ENCODE results near the gene KRTAP5-8.

Gene KRTAP5-8

DNA sequence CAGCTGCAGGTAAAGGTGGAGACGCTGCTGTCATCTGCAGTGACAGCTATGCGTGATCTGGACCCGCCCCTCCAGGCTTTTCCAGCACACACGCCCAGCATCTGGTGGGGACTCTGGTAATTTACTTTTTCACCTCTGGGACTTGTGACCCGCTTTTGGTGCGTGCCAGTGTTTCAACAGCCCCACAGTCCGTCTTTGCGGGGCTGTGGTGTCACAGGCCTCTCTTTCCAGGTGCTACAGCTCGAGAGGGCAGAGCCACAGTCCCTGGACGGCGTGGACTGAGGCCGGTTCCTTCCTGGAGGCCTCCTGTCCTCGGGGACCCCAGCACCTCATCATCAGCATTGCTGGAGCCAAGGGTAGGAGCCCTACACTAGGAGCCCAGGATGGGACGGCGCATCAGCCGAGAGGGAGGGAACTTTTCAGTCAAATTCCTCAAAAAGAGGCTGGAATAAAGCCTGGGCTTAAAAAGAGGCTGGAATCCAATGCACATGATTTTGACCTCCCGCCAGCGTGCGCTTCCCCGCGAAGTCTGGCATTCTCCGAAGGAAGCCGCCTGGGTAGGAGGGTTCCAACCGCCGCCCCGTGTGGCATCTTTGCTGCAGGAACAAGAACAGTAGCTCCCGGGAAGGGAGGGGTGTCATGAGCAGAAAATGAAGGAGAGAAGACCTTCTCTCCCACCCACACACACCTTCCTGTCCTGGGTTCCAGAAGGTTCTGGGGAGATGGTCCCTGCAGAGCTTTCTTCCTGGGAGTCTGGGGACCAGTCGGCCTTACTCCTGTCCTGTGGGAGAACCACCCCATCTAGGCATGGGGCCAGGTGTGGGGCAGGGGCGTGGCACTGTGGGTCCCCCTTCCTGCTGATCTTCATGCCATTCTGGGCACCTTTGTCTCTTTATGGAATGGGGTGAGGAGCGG, 36.5 kb upstream of the KRTAP5-8 start:
- DNase-seq (ENCODE audit: low spot score): no peak
- TF ChIP-seq, protein P1, sequence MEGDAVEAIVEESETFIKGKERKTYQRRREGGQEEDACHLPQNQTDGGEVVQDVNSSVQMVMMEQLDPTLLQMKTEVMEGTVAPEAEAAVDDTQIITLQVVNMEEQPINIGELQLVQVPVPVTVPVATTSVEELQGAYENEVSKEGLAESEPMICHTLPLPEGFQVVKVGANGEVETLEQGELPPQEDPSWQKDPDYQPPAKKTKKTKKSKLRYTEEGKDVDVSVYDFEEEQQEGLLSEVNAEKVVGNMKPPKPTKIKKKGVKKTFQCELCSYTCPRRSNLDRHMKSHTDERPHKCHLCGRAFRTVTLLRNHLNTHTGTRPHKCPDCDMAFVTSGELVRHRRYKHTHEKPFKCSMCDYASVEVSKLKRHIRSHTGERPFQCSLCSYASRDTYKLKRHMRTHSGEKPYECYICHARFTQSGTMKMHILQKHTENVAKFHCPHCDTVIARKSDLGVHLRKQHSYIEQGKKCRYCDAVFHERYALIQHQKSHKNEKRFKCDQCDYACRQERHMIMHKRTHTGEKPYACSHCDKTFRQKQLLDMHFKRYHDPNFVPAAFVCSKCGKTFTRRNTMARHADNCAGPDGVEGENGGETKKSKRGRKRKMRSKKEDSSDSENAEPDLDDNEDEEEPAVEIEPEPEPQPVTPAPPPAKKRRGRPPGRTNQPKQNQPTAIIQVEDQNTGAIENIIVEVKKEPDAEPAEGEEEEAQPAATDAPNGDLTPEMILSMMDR (IDR thresholded peaks at IDR 0.05; ENCODE audit: extremely low read depth, missing control alignments): no peak

DNA sequence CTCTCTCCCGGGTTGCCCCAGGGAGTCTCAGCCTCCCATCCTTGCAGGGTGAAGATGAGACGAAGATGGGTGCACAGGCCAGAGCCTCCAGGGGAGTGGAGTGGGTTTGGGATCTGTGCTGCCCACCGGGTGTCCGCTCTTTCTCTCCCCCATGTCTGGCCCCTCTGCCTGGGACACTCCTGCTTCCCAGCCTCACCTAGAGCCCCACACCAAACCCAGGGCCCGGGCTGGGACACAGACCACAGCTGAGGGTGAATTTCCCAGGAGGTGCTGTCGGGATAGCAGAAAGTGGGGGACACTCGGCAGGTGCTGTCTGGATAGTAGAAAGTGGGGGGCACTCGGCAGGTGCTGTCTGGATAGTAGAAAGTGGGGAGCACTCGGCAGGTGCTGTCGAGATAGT, 35.8 kb upstream of the KRTAP5-8 start:
- DNase-seq (ENCODE audit: low spot score): no peak
- TF ChIP-seq, protein P1 (IDR thresholded peaks at IDR 0.05; ENCODE audit: extremely low read depth, missing control alignments): no peak

DNA sequence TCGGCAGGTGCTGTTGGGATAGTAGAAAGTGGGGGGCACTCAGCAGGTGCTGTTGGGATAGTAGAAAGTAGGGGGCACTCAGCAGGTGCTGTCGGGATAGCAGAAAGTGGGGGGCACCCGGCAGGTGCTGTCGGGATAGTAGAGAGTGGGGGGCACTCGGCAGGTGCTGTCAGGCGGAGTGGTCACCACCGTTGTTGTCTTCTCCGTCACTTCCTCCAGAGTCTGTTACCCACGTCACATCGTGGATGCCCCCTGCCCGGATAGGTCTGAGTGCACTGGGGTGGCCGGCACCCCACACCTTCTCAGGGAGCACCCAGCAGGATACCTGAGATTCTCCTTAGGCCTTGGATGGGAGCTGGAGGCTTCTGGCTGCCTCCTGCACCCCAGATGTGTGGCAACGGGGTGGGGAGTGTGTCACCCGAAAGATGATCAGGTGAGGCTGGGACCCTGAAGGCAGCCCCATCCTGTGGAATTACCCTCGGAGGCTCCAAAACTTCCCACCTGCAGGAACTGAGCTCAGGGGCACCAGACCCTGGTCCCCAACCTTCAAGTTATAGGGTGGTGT, 34.9 kb upstream of the KRTAP5-8 start:
- TF ChIP-seq, protein P1 (IDR thresholded peaks at IDR 0.05; ENCODE audit: extremely low read depth, missing control alignments): no peak
- DNase-seq (ENCODE audit: low spot score): no peak

DNA sequence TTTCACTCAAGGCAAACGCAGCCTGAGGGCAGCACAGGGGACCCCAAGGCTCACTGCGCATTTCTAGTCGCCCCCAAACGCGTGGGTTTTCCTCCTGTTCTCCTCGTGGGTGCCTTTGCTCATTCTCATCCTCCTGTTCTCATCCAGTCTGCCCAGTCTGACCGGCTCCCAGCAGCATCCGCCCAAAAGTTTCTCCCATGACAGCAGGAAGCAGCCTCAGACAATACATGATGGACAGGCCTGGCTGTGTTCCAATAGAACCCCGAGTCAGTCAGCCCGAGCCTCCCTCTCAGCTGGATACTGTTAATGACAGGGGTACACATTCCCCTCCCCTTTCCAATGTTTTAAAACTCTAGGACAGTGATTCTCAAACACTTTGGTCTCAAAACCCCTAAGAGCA, 33.3 kb upstream of the KRTAP5-8 start:
- no peak for DNase-seq (ENCODE audit: low spot score)
- TF ChIP-seq, protein P1 (IDR thresholded peaks at IDR 0.05; ENCODE audit: extremely low read depth, missing control alignments): no peak

DNA sequence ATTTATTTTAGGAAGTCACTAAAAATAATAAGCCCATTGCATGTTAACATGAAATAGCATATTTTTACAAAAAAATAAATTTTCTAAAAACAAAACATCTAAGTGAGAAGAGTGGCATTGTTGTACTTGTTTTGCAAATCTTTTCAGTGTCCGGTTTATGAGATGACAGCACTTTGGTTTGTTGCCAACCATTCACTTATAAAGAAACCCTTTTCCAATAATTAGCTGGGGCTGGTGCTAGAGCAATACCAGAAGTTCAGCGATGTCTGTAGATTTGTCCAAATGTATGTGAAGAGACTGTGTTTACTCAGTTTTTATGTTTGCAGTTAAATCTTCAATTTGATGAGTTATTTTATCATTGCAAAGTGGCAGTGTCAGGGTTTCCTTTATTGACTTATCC, 32.8 kb upstream of the KRTAP5-8 start:
- TF ChIP-seq, protein P1 (IDR thresholded peaks at IDR 0.05; ENCODE audit: extremely low read depth, missing control alignments): no peak
- no peak for DNase-seq (ENCODE audit: low spot score)

DNA sequence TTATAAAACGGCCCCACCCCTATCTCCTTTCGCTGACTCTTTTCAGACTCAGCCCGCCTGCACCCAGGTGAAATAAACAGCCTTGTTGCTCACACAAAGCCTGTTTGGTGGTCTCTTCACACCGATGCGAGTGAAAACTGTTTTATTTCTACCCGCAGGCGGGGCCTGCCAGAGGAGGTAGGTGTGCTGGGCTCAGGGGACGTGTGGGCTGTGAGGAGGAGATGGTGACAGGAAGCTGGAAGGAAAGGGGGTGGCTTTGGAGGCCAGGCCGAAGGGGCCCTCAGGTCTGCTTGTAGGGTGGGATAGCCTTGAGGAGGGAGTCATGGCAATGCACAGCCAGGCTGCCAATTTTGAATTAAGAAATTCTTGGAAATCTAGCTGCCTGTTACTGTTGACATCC, 32.0 kb upstream of the KRTAP5-8 start:
- DNase-seq (ENCODE audit: low spot score): no peak
- TF ChIP-seq, protein P1 (IDR thresholded peaks at IDR 0.05; ENCODE audit: extremely low read depth, missing control alignments): no peak

DNA sequence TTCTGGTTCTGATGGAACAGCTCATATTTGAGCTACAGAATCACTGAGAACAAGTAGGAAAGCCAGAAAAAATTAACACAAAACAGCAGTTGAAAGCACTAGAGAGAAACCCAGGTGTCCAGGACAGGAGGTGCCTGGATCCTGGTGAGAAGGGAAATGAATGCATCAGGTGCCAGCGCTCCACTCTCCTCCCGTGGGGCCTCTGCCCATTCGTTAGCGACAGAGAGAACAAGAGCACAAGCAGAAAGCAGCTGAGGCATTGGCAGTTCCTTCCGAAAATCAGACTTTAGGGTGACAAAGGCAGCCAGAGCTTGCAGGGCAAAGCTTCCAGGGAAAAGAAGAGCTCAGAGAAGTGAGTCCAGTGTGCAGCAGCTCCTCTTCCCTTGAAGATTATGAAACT, 30.7 kb upstream of the KRTAP5-8 start:
- DNase-seq (ENCODE audit: low spot score): no peak
- TF ChIP-seq, protein P1 (IDR thresholded peaks at IDR 0.05; ENCODE audit: extremely low read depth, missing control alignments): no peak
